Measurements from ENCODE around the gene PHLDA2.

PHLDA2 gene

DNA sequence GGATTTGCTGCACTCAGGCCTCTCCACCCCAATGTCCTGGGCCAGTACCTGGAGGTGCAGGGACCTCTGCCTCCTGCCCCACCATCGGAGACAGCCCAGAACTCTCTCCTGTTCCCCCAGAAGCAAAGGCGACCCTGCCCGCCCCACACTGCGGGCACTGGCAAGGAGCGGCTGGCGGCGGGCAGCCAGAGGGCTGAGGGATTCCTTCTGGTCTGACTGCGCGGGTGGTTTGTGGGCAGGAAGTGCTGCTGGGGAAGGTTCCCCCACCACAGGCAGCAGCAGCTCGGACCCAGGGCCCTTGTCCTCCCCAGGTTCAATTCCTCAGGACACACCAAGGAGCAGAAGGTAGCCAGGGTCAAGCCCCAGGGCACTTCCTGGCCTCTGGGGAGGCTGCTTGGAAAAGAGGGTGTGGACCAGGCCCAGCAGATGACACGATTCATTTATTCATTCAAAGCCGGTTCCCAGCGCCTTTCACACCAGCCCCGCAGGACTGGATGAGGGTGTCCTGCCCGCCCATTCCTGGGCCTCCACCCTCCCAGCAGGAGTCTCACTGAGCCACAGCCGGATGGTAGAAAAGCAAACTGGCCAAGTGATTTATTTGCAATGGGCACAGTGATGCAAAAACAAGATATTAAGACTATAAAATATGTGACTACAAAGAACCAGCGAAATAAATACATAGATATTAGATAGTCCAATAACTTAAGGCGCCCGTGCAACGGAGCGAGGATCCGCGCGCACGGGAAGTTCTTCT, 1.2 kb downstream of the PHLDA2 start:
- DNase-seq, result no peak

DNA sequence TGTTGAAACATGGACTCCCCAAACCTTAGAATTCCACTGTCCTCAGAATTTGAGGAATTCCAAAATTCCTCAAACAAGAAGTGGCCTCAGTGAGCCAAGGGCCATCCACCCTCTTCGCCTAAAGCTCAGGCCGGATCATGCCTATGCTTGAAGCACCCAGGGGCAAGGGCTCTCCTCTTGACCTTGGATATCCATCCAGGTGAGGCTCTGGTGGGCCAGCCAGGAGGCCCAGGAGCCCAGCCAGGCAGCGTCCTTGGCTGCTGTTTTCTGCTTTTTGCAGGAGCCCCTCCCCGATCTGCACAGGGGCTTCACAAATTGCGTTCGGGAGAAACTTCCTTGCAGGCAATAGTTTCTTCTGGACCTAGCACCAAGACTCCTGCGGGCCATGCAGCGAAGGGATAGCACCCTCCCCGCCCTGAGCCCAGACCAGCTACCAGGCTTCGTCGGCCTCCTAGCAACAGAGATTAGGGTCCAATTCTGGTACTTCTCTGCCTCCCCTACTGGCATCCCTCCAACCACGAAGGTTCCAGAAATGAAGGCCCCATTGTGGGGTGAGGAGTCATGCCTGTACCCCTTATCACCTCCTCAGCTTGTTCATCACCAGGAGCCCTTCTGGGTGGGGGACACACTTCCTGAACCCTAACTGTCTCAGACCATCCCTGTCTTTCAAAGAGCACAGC, 2.0 kb downstream of the PHLDA2 start:
- DNase-seq, result no peak

GRCh38 chr11:2926611-2927051, 2.6 kb downstream of the PHLDA2 start:
- no peak for DNase-seq

- no peak for DNase-seq
Observed at GRCh38 chr11:2924821-2925675, 4.2 kb downstream of the PHLDA2 start.

- no peak for DNase-seq
Observed at GRCh38 chr11:2924381-2924780, 4.8 kb downstream of the PHLDA2 start.

- no peak for DNase-seq
Observed at GRCh38 chr11:2923446-2924375, 5.5 kb downstream of the PHLDA2 start.

DNA sequence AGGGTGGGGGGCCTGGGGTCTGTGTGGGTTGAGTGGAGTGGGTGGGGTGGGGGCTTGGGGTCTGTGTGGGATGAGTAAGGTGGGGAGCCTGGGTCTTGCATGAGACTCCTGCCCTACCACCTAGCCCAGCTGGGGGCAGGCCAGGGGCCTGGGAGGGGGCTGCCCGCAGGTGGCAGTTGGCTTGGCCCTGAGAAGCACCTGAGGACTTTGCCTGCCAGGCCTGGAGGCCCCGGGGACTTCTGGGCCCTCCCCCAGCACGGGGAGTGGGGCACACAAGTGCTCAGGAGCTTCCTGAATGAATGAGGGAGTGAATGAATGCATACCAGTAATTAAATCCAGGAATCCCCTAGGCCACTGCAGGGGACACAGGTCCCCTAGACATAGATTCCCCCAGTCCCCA, 6.6 kb downstream of the PHLDA2 start:
- DNase-seq, result no peak

DNA sequence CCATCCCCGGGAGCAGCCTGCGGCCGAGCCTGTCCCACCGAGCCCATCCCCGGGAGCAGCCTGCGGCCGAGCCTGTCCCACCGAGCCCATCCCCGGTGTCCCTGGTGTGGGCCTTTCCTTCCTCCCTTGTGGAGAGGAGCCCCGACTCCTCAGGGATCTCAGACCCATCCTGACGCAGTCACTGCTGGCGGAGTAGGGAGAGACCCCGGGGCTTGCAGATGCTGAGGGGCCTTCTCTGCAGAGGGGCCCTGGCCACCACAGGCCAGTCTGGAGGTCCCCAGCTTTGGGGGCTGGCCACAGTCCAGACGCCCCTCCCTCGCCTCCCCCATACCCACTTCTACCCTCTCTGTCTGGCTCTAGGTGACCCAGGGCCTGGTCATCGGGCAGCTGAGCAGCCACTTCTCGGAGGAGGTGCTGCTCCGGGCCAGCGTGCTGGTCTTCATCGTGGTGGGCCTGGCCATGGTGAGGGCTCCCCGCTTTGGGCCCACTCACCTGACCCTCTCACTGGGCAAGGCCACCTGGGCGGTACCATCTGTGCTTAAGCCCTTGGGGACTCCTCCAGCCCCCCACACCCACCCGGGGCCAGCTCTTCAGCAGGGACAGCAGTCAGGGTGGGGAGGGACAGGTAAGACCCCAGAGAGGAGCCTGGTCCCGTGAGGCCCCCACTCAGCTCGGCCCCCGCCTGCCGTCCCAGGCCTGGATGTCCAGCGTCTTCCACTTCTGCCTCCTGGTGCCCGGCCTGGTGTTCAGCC, 7.3 kb downstream of the PHLDA2 start:
- no peak for DNase-seq

DNA sequence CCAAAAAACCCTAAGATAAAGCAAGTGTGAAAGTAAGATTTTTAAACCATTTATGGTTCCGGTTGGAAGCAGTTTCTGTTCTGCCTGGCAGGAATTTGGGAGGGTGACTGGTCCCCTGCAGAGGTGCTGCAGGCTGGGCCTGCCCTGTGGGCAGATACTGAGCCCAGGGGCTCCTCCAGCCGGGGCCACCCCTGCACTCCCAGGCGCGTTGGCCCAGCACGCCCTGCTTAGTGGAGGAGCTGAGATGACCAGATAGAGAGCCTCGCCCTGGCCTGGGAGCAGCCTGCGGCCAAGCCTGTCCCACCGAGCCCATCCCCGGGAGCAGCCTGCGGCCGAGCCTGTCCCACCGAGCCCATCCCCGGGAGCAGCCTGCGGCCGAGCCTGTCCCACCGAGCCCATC, 8.0 kb downstream of the PHLDA2 start:
- DNase-seq, result no peak

DNA sequence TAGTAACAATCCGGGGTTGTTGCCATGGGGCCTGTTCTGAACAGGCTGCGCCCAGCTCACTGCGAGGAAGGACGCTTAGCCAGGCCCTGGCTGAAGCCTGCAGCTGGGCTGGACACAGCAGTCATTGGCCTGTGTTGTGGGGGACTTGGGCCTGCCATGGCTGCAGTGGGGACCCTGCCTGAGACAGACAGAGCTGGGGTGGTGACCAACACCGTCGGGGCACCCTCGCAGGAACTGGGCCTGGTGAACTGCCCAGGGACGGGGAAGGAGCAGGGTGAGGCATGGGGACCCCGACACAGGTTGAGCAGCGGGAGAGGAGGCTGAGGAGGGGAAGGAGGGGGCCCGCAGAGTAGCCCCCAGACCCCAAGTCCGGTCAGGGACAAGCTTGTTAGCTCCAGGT, 8.9 kb downstream of the PHLDA2 start:
- DNase-seq, result no peak

- DNase-seq, result no peak
Observed at GRCh38 chr11:2919837-2920236, 9.4 kb downstream of the PHLDA2 start.

GRCh38 chr11:2919188-2919587, 10.0 kb downstream of the PHLDA2 start:
- no peak for DNase-seq

- DNase-seq, result no peak
Observed at GRCh38 chr11:2917842-2918490, 11.3 kb downstream of the PHLDA2 start.

GRCh38 chr11:2916892-2917645, 12.2 kb downstream of the PHLDA2 start:
- DNase-seq, result no peak

- DNase-seq, result no peak
Observed at GRCh38 chr11:2916114-2916891, 12.9 kb downstream of the PHLDA2 start.

- DNase-seq, result no peak
Observed at GRCh38 chr11:2915473-2915872, 13.7 kb downstream of the PHLDA2 start.

- DNase-seq, result no peak
Observed at GRCh38 chr11:2914455-2915195, 14.6 kb downstream of the PHLDA2 start.

GRCh38 chr11:2913776-2914175, 15.4 kb downstream of the PHLDA2 start:
- no peak for DNase-seq

DNA sequence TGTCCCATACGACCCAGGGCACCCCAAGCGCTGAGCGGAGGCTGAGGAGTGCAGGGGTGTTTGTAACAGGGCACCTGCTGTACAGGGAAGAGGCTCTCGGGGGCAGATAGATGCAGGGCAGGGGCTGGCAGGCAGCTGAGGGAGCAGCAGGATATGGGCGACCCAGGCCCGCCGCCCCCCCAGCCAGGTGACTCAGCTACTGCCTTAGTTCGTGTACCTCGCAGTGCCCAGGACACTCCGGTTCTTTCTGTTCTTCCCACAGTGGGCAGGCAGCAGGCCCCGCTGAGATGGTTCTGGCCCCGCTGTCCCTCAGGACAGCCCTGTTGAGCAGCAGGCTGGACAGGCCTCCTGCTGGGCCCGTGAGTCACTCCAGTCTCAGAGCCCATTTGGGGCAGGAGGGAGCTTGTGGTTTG, 16.2 kb downstream of the PHLDA2 start:
- DNase-seq, result no peak
